ENCODE results near the gene HES3.

DNA sequence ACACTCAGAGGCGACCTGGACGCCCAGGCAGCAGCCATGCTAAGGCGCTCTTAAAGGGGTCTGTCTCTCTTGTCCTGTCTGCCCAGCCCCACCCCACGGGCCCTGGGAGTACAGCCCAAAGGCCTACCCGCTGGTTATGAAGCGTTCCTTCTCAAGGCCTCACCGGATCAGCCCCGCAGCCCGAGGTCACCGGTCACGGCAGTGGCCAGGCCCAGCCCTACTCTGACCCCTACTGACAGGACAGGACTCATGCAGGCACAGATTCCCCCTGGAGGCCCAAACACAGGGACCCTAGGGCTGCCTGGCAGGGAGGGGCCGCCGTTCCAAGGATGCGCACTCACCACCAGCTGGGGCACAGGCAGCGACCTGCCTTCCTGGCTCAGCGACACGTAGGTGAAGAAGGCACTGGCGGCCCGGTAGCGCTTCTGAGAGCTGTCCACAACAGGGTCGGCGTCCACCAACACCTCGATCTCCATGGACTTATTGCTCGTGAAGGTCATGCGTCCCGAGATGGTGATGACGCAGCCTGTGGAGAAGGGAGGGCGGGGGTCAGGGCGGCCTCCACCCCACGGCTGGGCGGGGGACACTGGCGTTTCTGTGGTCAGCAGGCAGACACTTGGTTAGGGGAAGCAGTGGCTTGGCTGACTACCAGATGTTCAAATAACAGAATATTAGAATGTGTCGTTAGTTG lies 36.9 kb downstream of the HES3 start:
- TF ChIP-seq GATA3 (IDR thresholded peaks at IDR 0.05; ENCODE audit: low read depth, low read length) (no peak), GATA2 (IDR thresholded peaks at IDR 0.05; ENCODE audit: low read depth, low read length) (no peak)
